ENCODE measurements around the gene ANTXRL. TPM values are rescaled to one million over a fixed set of nuclear protein-coding genes. Genes with fewer than 3 reads are reported as not detected.
"Not testable (repeated sequence)": the region's sequence is repeated elsewhere in the genome, so short reads cannot be mapped to it uniquely, and the experiment has no call there.

Gene ANTXRL
- total RNA-seq, 4 donors from 2014 or later: not detected

- H3K4me1 ChIP-seq: no peaks in the 10 kb centered on the region
- H3K27me3 ChIP-seq: no peaks in the 10 kb centered on the region
- H3K9me3 ChIP-seq: no peaks in the 10 kb centered on the region
- TF ChIP-seq POLR2A (IDR thresholded peaks at IDR 0.05): no peak
- no peak for TF ChIP-seq CTCF (IDR thresholded peaks at IDR 0.05)
- WGBS, 2 donors: 68 to 69% methylated on average over 8 to 9 of the region's 10 CpGs
- intact Hi-C loops (cut with DNase I): no loop called here
- H3K27ac ChIP-seq: no peak overlapping the region
- no peak overlapping the region for H3K4me3 ChIP-seq
- H3K36me3 ChIP-seq: no peaks in the 10 kb centered on the region
- DNase-seq: no peak
Measured at GRCh38 chr10:46248651-46249146, 38.1 kb upstream of the ANTXRL start.

- DNase-seq; intact Hi-C loops (cut with DNase I): not testable (repeated sequence)
Measured at GRCh38 chr10:46249617-46250344, 37.0 kb upstream of the ANTXRL start.

GRCh38 chr10:46250481-46250880 is 36.3 kb upstream of the ANTXRL start:
- WGBS, 2 donors: 85% methylated on average over 3 of the region's 5 CpGs; no CpG with 5 or more reads in 1 of the 2 donors
- Histone ChIP-seq H3K4me3 (no peak overlapping the region), H3K27me3 (no peaks in the 10 kb centered on the region), H3K27ac (no peak overlapping the region), H3K9me3 (no peaks in the 10 kb centered on the region), H3K4me1 (no peaks in the 10 kb centered on the region), H3K36me3 (no peaks in the 10 kb centered on the region)
- no peak for DNase-seq
- no peak for TF ChIP-seq POLR2A (IDR thresholded peaks at IDR 0.05)
- intact Hi-C loops (cut with DNase I): no loop called here

More at GRCh38 chr10:46249617-46250344, 37.0 kb upstream of the ANTXRL start:
- H3K36me3 ChIP-seq, H3K27ac ChIP-seq, H3K27me3 ChIP-seq, H3K4me1 ChIP-seq, H3K9me3 ChIP-seq, H3K4me3 ChIP-seq: not testable (repeated sequence)
- WGBS, 2 donors: 88% methylated on average over 3 of the region's 9 CpGs; no CpG with 5 or more reads in 1 of the 2 donors

GRCh38 chr10:46250898-46251856 is 35.6 kb upstream of the ANTXRL start:
- H3K27ac ChIP-seq: no peak overlapping the region
- intact Hi-C loops (cut with DNase I): no loop called here
- no peak for TF ChIP-seq CTCF (IDR thresholded peaks at IDR 0.05)
- TF ChIP-seq POLR2A (IDR thresholded peaks at IDR 0.05): no peak
- no peak overlapping the region for H3K4me3 ChIP-seq
- no peaks in the 10 kb centered on the region for H3K36me3 ChIP-seq
- no peaks in the 10 kb centered on the region for H3K9me3 ChIP-seq
- no peaks in the 10 kb centered on the region for H3K27me3 ChIP-seq
- no peak for DNase-seq
- peaks cover 0 to 5% (median 0%) of the 10 kb centered on the region in 3 donors for H3K4me1 ChIP-seq
- 97 to 100% methylated on average over 2 to 5 of the region's 9 CpGs for WGBS, 2 donors

- Histone ChIP-seq H3K36me3 (no peaks in the 10 kb centered on the region), H3K27me3 (no peaks in the 10 kb centered on the region), H3K4me3 (no peak overlapping the region), H3K4me1 (peaks cover 0 to 5% (median 0%) of the 10 kb centered on the region in 3 donors), H3K27ac (no peak overlapping the region), H3K9me3 (no peaks in the 10 kb centered on the region)
- no peak for DNase-seq
- intact Hi-C loops (cut with DNase I): no loop called here
- TF ChIP-seq CTCF (IDR thresholded peaks at IDR 0.05): no peak
- no peak for TF ChIP-seq POLR2A (IDR thresholded peaks at IDR 0.05)
- WGBS, 2 donors: 86% methylated on average over 9 of the region's 16 CpGs; no CpG with 5 or more reads in 1 of the 2 donors
Measured at GRCh38 chr10:46251857-46252847, 34.6 kb upstream of the ANTXRL start.

Measured in esophagus squamous epithelium (tissue), 5 donors.